WTC11 (cell line): ENCODE results near the gene ABCG1. TPM values are rescaled to one million over a fixed set of nuclear protein-coding genes. Genes with fewer than 3 reads are reported as not detected.

ENCODE experiments used
- ATAC-seq: fragments of 200-7000 bp; cut with Tn5 transposase; 2 replicates; pipeline ENCODE4 v1.10.0; 2021; ENCODE audit warnings: mild to moderate bottlenecking, moderate library complexity
- CTCF ChIA-PET: fragments of 300-600 bp; sonication (Branson Sonifier 250); formaldehyde crosslinking; loops from one replicate; lab custom pipeline; 2021; ENCODE audit warnings: antibody characterized with exemption; lab: Charles Lee
- POLR2A ChIA-PET: fragments of 350-600 bp; sonication (Branson Sonifier 250); formaldehyde crosslinking; loops from one replicate; lab custom pipeline; 2021; ENCODE audit warnings: antibody characterized with exemption; lab: Charles Lee
- DNase-seq: peaks from one replicate; pipeline ENCODE4 v3.0.0; 2021; ENCODE audit warnings: low spot score
- H3K27ac Mint-ChIP-seq: 2 replicates; pipeline ENCODE4 v1.8.0; 2021; ENCODE audit warnings: mixed read lengths
- H3K27me3 Mint-ChIP-seq: 2 replicates; pipeline ENCODE4 v1.8.0; 2021; ENCODE audit warnings: low read depth, mild to moderate bottlenecking, moderate library complexity, mixed read lengths
- H3K36me3 Mint-ChIP-seq: 2 replicates; pipeline ENCODE4 v1.8.0; 2021; ENCODE audit warnings: mixed read lengths
- H3K4me1 Mint-ChIP-seq: 2 replicates; pipeline ENCODE4 v1.8.0; 2022; ENCODE audit warnings: mixed read lengths
- H3K4me3 Mint-ChIP-seq: 2 replicates; pipeline ENCODE4 v1.8.0; 2021; ENCODE audit warnings: mild to moderate bottlenecking, moderate library complexity, mixed read lengths
- H3K9me3 Mint-ChIP-seq: 2 replicates; pipeline ENCODE4 v1.8.0; 2021; ENCODE audit warnings: mixed read lengths
- EMX1 ChIP-seq: fragments of 250-450 bp; sonication (Bioruptor Pico); IDR thresholded peaks from 2 replicates; pipeline ENCODE4 v1.8.0; 2021; ENCODE audit warnings: mild to moderate bottlenecking
- FOXJ3 ChIP-seq: sonication (generic); formaldehyde crosslinking; IDR thresholded peaks from 2 replicates; pipeline ENCODE4 v1.9.0; 2021; ENCODE audit warnings: missing genetic modification reagents, mild to moderate bottlenecking, borderline replicate concordance
- FOXP1 ChIP-seq: sonication (generic); formaldehyde crosslinking; IDR thresholded peaks from 2 replicates; pipeline ENCODE4 v1.8.0; 2022; ENCODE audit warnings: missing genetic modification reagents, mild to moderate bottlenecking, moderate library complexity, borderline replicate concordance
- GABPB1 ChIP-seq: sonication (generic); formaldehyde crosslinking; IDR thresholded peaks from 2 replicates; pipeline ENCODE4 v1.8.1; 2023; ENCODE audit warnings: mild to moderate bottlenecking, missing genetic modification reagents
- IRF2 ChIP-seq: sonication (generic); formaldehyde crosslinking; IDR thresholded peaks from 2 replicates; pipeline ENCODE4 v1.8.0; 2022; ENCODE audit warnings: low read depth, missing genetic modification reagents, borderline replicate concordance
- JAZF1 ChIP-seq: fragments of 250-450 bp; sonication (Bioruptor Pico); IDR thresholded peaks from 2 replicates; pipeline ENCODE4 v1.9.0; 2021; ENCODE audit warnings: moderate library complexity, mild to moderate bottlenecking, inconsistent platforms
- MXD4 ChIP-seq: fragments of 250-450 bp; sonication (Bioruptor Pico); IDR thresholded peaks from 2 replicates; pipeline ENCODE4 v1.8.0; 2021; ENCODE audit warnings: mild to moderate bottlenecking, moderate library complexity, borderline replicate concordance
- RORB ChIP-seq: fragments of 250-450 bp; sonication (Bioruptor Pico); IDR thresholded peaks from 2 replicates; pipeline ENCODE4 v1.9.0; 2021; ENCODE audit warnings: mild to moderate bottlenecking
- SMAD4 ChIP-seq: sonication (generic); formaldehyde crosslinking; IDR thresholded peaks from 2 replicates; pipeline ENCODE4 v1.8.0; 2022; ENCODE audit warnings: mild to moderate bottlenecking, missing genetic modification reagents
- ZNF219 ChIP-seq: sonication (generic); formaldehyde crosslinking; IDR thresholded peaks from 2 replicates; pipeline ENCODE4 v1.8.0; 2023; ENCODE audit warnings: missing genetic modification reagents, mild to moderate bottlenecking, borderline replicate concordance
- ZNF317 ChIP-seq: sonication (generic); formaldehyde crosslinking; IDR thresholded peaks from 2 replicates; pipeline ENCODE4 v1.8.1; 2023; ENCODE audit warnings: low read depth, mild to moderate bottlenecking, moderate library complexity, missing genetic modification reagents, borderline replicate concordance
- total RNA-seq: library from RNA; stranded (reverse); gene quantifications from 3 replicates; pipeline ENCODE4 v1.2.3, GENCODE V29; 2021
- TF ChIP-seq, protein P1 (sequence below): fragments of 250-450 bp; sonication (Bioruptor Pico); conservative IDR thresholded peaks from 2 replicates; pipeline ENCODE4 v1.9.0; 2021; ENCODE audit warnings: mild to moderate bottlenecking
- TF ChIP-seq, protein P2 (sequence below): sonication (generic); formaldehyde crosslinking; IDR thresholded peaks from 2 replicates; pipeline ENCODE4 v1.8.1; 2023; ENCODE audit warnings: mild to moderate bottlenecking, missing genetic modification reagents, moderate library complexity
- TF ChIP-seq, protein P3 (sequence below): sonication (generic); formaldehyde crosslinking; IDR thresholded peaks from 2 replicates; pipeline ENCODE4 v1.8.0; 2022; ENCODE audit warnings: missing genetic modification reagents
- TF ChIP-seq, protein P4 (sequence below): sonication (generic); formaldehyde crosslinking; IDR thresholded peaks from 2 replicates; pipeline ENCODE4 v1.8.1; 2022; ENCODE audit warnings: low read depth, missing genetic modification reagents, borderline replicate concordance
- TF ChIP-seq, protein P5 (sequence below): sonication (generic); formaldehyde crosslinking; IDR thresholded peaks from 2 replicates; pipeline ENCODE4 v1.8.1; 2022; ENCODE audit warnings: missing genetic modification reagents, borderline replicate concordance
- TF ChIP-seq, protein P6 (sequence below): sonication (generic); formaldehyde crosslinking; IDR thresholded peaks from 2 replicates; pipeline ENCODE4 v1.8.1; 2022; ENCODE audit warnings: mild to moderate bottlenecking, moderate library complexity, missing genetic modification reagents
- TF ChIP-seq, protein P7 (sequence below): sonication (generic); formaldehyde crosslinking; IDR thresholded peaks from 2 replicates; pipeline ENCODE4 v1.8.0; 2022; ENCODE audit warnings: mild to moderate bottlenecking, missing genetic modification reagents

Gene ABCG1
- total RNA-seq, 1 experiment from 2014 or later = 4.0 TPM

DNA sequence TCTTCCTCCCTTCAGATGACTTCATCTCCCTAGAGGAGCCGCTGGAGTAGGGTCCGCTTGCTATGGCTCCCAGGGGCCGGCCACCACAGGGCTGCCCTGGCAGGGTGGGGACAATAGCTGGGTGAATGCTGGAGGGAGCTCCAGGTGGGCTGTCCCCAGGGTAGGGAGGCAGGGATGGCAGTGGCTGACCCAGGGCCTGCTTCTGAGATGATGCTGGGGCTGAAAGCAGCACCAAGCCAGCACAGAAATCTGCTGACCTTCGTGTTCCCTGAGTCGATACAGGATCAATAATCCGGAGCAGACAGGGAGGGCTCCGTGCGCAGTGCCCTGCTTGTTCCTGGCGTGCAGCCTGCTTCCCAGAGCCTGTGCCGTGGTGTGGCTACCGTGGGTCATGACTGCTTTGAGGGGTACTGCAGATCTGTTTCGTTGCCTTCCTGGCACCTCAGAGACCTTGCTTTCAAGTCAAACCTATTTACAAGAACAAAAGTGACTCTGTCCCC, 62.3 kb downstream of the ABCG1 start:
- DNase-seq = no peak
- Mint-ChIP-seq H3K9me3 (no peaks in the 10 kb centered on the region), H3K4me1 (no peaks in the 10 kb centered on the region), H3K27ac (no peak overlapping the region), H3K4me3 (no peak overlapping the region), H3K27me3 (no peaks in the 10 kb centered on the region), H3K36me3 (no peaks in the 10 kb centered on the region)
- TF ChIP-seq IRF2 (CRISPR knock-in tag) (no peak), MXD4 (CRISPR knock-in tag) (no peak), JAZF1 (CRISPR knock-in tag) (no peak), EMX1 (no peak), RORB (CRISPR knock-in tag) (no peak)
- TF ChIP-seq, protein P1, sequence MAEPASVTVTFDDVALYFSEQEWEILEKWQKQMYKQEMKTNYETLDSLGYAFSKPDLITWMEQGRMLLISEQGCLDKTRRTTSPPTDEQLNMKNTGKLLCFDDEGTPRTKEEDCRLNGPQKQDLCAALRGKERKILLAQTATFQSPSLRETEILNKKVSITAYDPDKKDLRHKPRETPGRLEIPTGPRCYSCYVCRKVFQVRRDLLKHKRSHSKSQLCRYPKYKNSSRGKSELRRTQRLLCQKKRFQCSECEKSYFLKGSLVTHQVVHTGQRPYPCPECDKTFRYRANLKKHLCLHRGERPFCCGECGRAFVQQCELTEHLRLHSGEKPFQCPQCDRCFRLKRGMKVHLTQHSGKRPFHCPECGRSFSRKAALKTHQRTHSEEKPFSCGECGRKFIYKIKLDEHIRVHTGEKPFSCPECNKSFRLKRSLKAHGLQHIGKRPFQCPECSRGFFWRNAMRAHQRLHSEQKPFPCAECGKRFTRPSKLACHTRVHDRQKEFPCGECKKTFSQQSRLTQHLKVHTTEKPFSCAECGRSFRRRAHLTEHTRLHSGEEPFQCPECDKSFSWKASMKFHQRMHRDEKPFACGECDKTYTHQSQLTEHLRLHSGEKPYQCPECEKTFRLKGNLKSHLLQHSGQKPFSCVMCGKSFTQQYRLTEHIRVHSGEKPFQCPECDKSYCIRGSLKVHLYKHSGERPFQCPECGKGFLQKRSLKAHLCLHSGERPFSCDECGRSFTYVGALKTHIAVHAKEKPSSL (CRISPR knock-in tag) = no peak
- TF ChIP-seq, protein P2, sequence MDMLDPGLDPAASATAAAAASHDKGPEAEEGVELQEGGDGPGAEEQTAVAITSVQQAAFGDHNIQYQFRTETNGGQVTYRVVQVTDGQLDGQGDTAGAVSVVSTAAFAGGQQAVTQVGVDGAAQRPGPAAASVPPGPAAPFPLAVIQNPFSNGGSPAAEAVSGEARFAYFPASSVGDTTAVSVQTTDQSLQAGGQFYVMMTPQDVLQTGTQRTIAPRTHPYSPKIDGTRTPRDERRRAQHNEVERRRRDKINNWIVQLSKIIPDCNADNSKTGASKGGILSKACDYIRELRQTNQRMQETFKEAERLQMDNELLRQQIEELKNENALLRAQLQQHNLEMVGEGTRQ (CRISPR knock-in tag) = no peak
- TF ChIP-seq, protein P3, sequence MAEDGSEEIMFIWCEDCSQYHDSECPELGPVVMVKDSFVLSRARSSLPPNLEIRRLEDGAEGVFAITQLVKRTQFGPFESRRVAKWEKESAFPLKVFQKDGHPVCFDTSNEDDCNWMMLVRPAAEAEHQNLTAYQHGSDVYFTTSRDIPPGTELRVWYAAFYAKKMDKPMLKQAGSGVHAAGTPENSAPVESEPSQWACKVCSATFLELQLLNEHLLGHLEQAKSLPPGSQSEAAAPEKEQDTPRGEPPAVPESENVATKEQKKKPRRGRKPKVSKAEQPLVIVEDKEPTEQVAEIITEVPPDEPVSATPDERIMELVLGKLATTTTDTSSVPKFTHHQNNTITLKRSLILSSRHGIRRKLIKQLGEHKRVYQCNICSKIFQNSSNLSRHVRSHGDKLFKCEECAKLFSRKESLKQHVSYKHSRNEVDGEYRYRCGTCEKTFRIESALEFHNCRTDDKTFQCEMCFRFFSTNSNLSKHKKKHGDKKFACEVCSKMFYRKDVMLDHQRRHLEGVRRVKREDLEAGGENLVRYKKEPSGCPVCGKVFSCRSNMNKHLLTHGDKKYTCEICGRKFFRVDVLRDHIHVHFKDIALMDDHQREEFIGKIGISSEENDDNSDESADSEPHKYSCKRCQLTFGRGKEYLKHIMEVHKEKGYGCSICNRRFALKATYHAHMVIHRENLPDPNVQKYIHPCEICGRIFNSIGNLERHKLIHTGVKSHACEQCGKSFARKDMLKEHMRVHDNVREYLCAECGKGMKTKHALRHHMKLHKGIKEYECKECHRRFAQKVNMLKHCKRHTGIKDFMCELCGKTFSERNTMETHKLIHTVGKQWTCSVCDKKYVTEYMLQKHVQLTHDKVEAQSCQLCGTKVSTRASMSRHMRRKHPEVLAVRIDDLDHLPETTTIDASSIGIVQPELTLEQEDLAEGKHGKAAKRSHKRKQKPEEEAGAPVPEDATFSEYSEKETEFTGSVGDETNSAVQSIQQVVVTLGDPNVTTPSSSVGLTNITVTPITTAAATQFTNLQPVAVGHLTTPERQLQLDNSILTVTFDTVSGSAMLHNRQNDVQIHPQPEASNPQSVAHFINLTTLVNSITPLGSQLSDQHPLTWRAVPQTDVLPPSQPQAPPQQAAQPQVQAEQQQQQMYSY = no peak
- TF ChIP-seq, protein P4, sequence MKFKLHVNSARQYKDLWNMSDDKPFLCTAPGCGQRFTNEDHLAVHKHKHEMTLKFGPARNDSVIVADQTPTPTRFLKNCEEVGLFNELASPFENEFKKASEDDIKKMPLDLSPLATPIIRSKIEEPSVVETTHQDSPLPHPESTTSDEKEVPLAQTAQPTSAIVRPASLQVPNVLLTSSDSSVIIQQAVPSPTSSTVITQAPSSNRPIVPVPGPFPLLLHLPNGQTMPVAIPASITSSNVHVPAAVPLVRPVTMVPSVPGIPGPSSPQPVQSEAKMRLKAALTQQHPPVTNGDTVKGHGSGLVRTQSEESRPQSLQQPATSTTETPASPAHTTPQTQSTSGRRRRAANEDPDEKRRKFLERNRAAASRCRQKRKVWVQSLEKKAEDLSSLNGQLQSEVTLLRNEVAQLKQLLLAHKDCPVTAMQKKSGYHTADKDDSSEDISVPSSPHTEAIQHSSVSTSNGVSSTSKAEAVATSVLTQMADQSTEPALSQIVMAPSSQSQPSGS (CRISPR knock-in tag) = no peak
- TF ChIP-seq, protein P5, sequence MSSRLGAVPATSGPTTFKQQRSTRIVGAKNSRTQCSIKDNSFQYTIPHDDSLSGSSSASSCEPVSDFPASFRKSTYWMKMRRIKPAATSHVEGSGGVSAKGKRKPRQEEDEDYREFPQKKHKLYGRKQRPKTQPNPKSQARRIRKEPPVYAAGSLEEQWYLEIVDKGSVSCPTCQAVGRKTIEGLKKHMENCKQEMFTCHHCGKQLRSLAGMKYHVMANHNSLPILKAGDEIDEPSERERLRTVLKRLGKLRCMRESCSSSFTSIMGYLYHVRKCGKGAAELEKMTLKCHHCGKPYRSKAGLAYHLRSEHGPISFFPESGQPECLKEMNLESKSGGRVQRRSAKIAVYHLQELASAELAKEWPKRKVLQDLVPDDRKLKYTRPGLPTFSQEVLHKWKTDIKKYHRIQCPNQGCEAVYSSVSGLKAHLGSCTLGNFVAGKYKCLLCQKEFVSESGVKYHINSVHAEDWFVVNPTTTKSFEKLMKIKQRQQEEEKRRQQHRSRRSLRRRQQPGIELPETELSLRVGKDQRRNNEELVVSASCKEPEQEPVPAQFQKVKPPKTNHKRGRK (CRISPR knock-in tag) = no peak
- TF ChIP-seq, protein P6, sequence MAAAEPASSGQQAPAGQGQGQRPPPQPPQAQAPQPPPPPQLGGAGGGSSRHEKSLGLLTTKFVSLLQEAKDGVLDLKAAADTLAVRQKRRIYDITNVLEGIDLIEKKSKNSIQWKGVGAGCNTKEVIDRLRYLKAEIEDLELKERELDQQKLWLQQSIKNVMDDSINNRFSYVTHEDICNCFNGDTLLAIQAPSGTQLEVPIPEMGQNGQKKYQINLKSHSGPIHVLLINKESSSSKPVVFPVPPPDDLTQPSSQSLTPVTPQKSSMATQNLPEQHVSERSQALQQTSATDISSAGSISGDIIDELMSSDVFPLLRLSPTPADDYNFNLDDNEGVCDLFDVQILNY (CRISPR knock-in tag) = no peak
- CTCF ChIA-PET = interaction anchor here (0.7 to 1.2 kb wide), 2 partner anchors 22 to 28 kb away, joined by 4 to 5 read pairs; no protein-coding TSS in a partner anchor
- no peak for ATAC-seq
- POLR2A ChIA-PET = no interaction called here

DNA sequence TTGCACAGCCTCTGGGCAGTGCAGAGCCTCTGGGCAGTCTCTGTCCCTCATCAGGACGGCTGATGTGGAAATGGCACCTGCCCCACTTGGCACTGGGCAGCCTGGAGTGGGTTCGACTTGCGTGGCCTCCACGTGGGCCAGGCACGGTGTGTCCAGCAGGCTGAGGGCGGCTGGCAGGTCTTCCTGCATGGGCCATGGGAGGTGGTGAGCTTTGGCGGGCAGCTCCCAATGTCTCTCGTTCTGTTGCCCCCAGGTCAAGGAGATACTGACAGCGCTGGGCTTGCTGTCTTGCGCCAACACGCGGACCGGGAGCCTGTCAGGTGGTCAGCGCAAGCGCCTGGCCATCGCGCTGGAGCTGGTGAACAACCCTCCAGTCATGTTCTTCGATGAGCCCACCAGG, 63.1 kb downstream of the ABCG1 start:
- Mint-ChIP-seq H3K36me3 (no peaks in the 10 kb centered on the region), H3K27ac (no peak overlapping the region), H3K27me3 (no peaks in the 10 kb centered on the region), H3K9me3 (no peaks in the 10 kb centered on the region), H3K4me1 (no peaks in the 10 kb centered on the region), H3K4me3 (no peak overlapping the region)
- POLR2A ChIA-PET = no interaction called here
- CTCF ChIA-PET = interaction anchor here (1.2 kb wide), 1 partner anchor 27 kb away, joined by 6 read pairs; no protein-coding TSS in a partner anchor
- ATAC-seq = no peak
- DNase-seq = no peak
- TF ChIP-seq ZNF219 = no peak
- no peak for TF ChIP-seq MXD4 (CRISPR knock-in tag)
- no peak for TF ChIP-seq SMAD4 (CRISPR knock-in tag)
- TF ChIP-seq EMX1 = no peak
- no peak for TF ChIP-seq ZNF317 (CRISPR knock-in tag)
- TF ChIP-seq GABPB1 = no peak
- TF ChIP-seq FOXJ3 = no peak
- no peak for TF ChIP-seq FOXP1
- TF ChIP-seq, protein P3 = no peak
- TF ChIP-seq, protein P7, sequence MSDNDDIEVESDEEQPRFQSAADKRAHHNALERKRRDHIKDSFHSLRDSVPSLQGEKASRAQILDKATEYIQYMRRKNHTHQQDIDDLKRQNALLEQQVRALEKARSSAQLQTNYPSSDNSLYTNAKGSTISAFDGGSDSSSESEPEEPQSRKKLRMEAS = no peak
- no peak for TF ChIP-seq RORB (CRISPR knock-in tag)
